ENCODE data around the gene NMUR1. TPM values are rescaled to one million over a fixed set of nuclear protein-coding genes. Genes with fewer than 3 reads are reported as not detected.

The NMUR1 gene
- polyA plus RNA-seq, 1 donor (not counting 4 experiments of a cell fraction or from before 2014, with no cell fraction given): not detected

DNA sequence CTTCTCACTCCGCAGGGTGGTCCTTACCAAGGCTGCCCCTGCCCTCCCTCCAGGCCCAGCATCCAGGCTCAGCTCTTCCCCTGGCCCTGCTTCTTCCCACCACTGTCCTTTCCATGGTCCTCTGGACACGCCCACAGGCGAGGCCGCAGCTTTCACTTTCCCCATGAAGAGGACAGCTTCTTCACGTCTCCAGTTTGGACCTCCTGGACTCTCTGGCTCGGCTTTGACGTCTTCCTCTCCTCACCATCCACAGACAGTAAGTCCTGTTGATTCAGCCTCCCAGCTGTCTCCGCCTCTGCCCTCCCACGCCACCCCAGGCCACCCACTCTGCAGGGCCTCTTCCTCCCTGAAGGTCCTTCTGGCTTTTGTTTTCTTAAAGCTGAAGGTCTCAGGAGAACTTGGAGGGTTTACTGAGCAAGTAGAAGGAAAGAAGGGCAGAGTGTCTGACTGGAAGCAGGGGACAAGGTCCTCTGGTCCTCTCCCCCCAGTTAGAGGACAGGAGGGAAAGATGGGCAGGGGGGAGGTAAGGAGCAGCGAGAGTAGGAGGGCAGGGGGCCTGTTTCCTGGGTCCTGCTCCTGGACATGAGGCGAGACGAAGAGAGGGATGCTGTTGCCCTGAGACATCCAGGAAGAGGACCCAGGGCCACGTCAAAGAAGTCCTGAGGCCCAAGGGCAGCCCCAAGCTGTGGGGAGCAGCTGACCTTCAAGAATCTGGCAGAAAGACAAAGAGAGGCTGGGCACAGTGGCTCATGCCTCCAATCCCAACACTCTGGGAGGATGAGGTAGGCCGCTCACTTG is 24.7 kb upstream of the NMUR1 start:
- H2AFZ ChIP-seq (ENCODE audit: control insufficient read depth, low read length): no peak overlapping the region
- DNase-seq (ENCODE audit: low read depth, low spot score) (no peak), FAIRE-seq (no peak)
- no peaks in the 10 kb centered on the region for H3K79me2 ChIP-seq (ENCODE audit: control insufficient read depth, insufficient read depth, low read length)
- H3K4me1 ChIP-seq (ENCODE audit: control insufficient read depth, extremely low read depth, insufficient read depth, low read length): no peaks in the 10 kb centered on the region
- dilution Hi-C loops (cut with MboI; ENCODE audit: extremely low pct_ligation_motif_present, low sequenced_read_pairs): no loop called here
- H3K9ac ChIP-seq (ENCODE audit: control insufficient read depth, extremely low read depth, insufficient read depth, low read length): no peak overlapping the region
- H3K36me3 ChIP-seq (ENCODE audit: control insufficient read depth in 2 of 2, extremely low read depth in 1 of 2, insufficient read depth in 2 of 2, low read length in 2 of 2): no peaks in the 10 kb centered on the region
- no peaks in the 10 kb centered on the region for H4K20me1 ChIP-seq (ENCODE audit: control insufficient read depth, extremely low read depth, insufficient read depth, low read length)
- no peak overlapping the region for H3K4me2 ChIP-seq (ENCODE audit: control insufficient read depth, extremely low read depth, insufficient read depth, low read depth, low read length)
- no peaks in the 10 kb centered on the region for H3K9me3 ChIP-seq (ENCODE audit: control insufficient read depth, low read depth, low read length)
- H3K4me3 ChIP-seq (ENCODE audit: control insufficient read depth in 2 of 3, extremely low read depth in 1 of 3, insufficient read depth in 2 of 3, low read depth in 1 of 3, low read length in 3 of 3): no peak overlapping the region
- H3K27me3 ChIP-seq (ENCODE audit: control insufficient read depth, extremely low read depth, insufficient read depth, low read length): no peaks in the 10 kb centered on the region
- H3K9me1 ChIP-seq (ENCODE audit: control insufficient read depth, extremely low read depth, insufficient read depth, low read length): no peaks in the 10 kb centered on the region
- no peak overlapping the region for H3K27ac ChIP-seq (ENCODE audit: control insufficient read depth, insufficient read depth, low read length)
- TF ChIP-seq EZH2 (IDR thresholded peaks at IDR 0.05; ENCODE audit: low read length): no peak
- TF ChIP-seq, protein P1, sequence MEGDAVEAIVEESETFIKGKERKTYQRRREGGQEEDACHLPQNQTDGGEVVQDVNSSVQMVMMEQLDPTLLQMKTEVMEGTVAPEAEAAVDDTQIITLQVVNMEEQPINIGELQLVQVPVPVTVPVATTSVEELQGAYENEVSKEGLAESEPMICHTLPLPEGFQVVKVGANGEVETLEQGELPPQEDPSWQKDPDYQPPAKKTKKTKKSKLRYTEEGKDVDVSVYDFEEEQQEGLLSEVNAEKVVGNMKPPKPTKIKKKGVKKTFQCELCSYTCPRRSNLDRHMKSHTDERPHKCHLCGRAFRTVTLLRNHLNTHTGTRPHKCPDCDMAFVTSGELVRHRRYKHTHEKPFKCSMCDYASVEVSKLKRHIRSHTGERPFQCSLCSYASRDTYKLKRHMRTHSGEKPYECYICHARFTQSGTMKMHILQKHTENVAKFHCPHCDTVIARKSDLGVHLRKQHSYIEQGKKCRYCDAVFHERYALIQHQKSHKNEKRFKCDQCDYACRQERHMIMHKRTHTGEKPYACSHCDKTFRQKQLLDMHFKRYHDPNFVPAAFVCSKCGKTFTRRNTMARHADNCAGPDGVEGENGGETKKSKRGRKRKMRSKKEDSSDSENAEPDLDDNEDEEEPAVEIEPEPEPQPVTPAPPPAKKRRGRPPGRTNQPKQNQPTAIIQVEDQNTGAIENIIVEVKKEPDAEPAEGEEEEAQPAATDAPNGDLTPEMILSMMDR (optimal IDR thresholded peaks at IDR 0.05 in 1 of 3, IDR thresholded peaks at IDR 0.05 in 1 of 3, conservative IDR thresholded peaks at IDR 0.05 in 1 of 3; ENCODE audit: extremely low read depth in 1 of 3, insufficient read depth in 2 of 3, low read length in 3 of 3): no peak

GRCh38 chr2:231554327-231554726 is 24.1 kb upstream of the NMUR1 start:
- Histone ChIP-seq H3K79me2 (ENCODE audit: control insufficient read depth, insufficient read depth, low read length) (no peaks in the 10 kb centered on the region), H4K20me1 (ENCODE audit: control insufficient read depth, extremely low read depth, insufficient read depth, low read length) (no peaks in the 10 kb centered on the region), H3K4me3 (ENCODE audit: control insufficient read depth in 2 of 3, extremely low read depth in 1 of 3, insufficient read depth in 2 of 3, low read depth in 1 of 3, low read length in 3 of 3) (no peak overlapping the region), H3K27me3 (ENCODE audit: control insufficient read depth, extremely low read depth, insufficient read depth, low read length) (no peaks in the 10 kb centered on the region), H3K4me1 (ENCODE audit: control insufficient read depth, extremely low read depth, insufficient read depth, low read length) (no peaks in the 10 kb centered on the region), H3K36me3 (ENCODE audit: control insufficient read depth in 2 of 2, extremely low read depth in 1 of 2, insufficient read depth in 2 of 2, low read length in 2 of 2) (no peaks in the 10 kb centered on the region), H3K9me1 (ENCODE audit: control insufficient read depth, extremely low read depth, insufficient read depth, low read length) (no peaks in the 10 kb centered on the region), H3K9me3 (ENCODE audit: control insufficient read depth, low read depth, low read length) (no peaks in the 10 kb centered on the region), H3K4me2 (ENCODE audit: control insufficient read depth, extremely low read depth, insufficient read depth, low read depth, low read length) (no peak overlapping the region), H3K9ac (ENCODE audit: control insufficient read depth, extremely low read depth, insufficient read depth, low read length) (no peak overlapping the region), H3K27ac (ENCODE audit: control insufficient read depth, insufficient read depth, low read length) (no peak overlapping the region), H2AFZ (ENCODE audit: control insufficient read depth, low read length) (no peak overlapping the region)
- no peak for DNase-seq (ENCODE audit: low read depth, low spot score)
- no peak for FAIRE-seq
- dilution Hi-C loops (cut with MboI; ENCODE audit: extremely low pct_ligation_motif_present, low sequenced_read_pairs): no loop called here
- no peak for TF ChIP-seq EZH2 (IDR thresholded peaks at IDR 0.05; ENCODE audit: low read length)
- TF ChIP-seq, protein P1 (optimal IDR thresholded peaks at IDR 0.05 in 1 of 3, IDR thresholded peaks at IDR 0.05 in 1 of 3, conservative IDR thresholded peaks at IDR 0.05 in 1 of 3; ENCODE audit: extremely low read depth in 1 of 3, insufficient read depth in 2 of 3, low read length in 3 of 3): no peak

Measured in keratinocyte (primary cell).